Endothelial cell of umbilical vein (primary cell): ENCODE results near the gene FJX1. TPM values are rescaled to one million over a fixed set of nuclear protein-coding genes. Genes with fewer than 3 reads are reported as not detected.
A peak's percentile ranks its signal among the peaks of the same experiment; 100 is the strongest.

Source experiments
- BruUV-seq: library from RNA; stranded (reverse); fragments of 400-500 nt; replicated peaks from 2 replicates; lab custom pipeline; 2021; lab: Mats Ljungman, UMichigan
- CTCF ChIA-PET: fragments of 300-600, 350-600 bp; sonication (Branson Sonifier 250); formaldehyde crosslinking; loops from one replicate; lab custom pipeline; 2021; ENCODE audit warnings: antibody characterized with exemption, inconsistent platforms; lab: Charles Lee
- POLR2A ChIA-PET: fragments of 300-600, 350-600 bp; sonication (Branson Sonifier 250); formaldehyde crosslinking; loops from one replicate; lab custom pipeline; 2021; ENCODE audit warnings: antibody characterized with exemption, inconsistent platforms; lab: Charles Lee
- DNase-seq: peaks from one replicate; pipeline ENCODE4 v3.0.0-alpha.2; 2011; ENCODE audit warnings: low read depth, low spot score
- FAIRE-seq: peaks from 2 replicates; lab custom pipeline; 2011; peaks lifted over from hg19 to GRCh38; lab: Jason Lieb, UNC
- H2AFZ ChIP-seq: 2 replicates; pipeline ENCODE4 v1.6.0; 2012; ENCODE audit warnings: low read depth, low read length, control low read depth, inconsistent platforms
- H3K27ac ChIP-seq: 2 replicates; pipeline ENCODE4 v1.5.1; 2011; ENCODE audit warnings: low read depth, mild to moderate bottlenecking, control low read depth, low read length, moderate library complexity; ENCODE audit not compliant: insufficient read depth
- H3K27me3 ChIP-seq, 2 experiments: 2 replicates each; pipeline versions ENCODE4 v1.6.0 to v1.6.1; 2011; ENCODE audit warnings: low read length in 2 of 2, mixed read lengths in 1 of 2; ENCODE audit not compliant: control insufficient read depth in 2 of 2, insufficient read depth in 2 of 2
- H3K36me3 ChIP-seq, 2 experiments: 2 replicates in 1 of 2; 3 replicates in 1 of 2; pipeline ENCODE4 v1.5.1; 2011; ENCODE audit warnings: low read length in 2 of 2, mild to moderate bottlenecking in 1 of 2, moderate library complexity in 1 of 2; ENCODE audit not compliant: control insufficient read depth in 2 of 2, insufficient read depth in 2 of 2; ENCODE audit errors: extremely low read depth in 1 of 2
- H3K4me1 ChIP-seq: 3 replicates; pipeline ENCODE4 v1.5.1; 2011; ENCODE audit warnings: mild to moderate bottlenecking, low read length; ENCODE audit not compliant: control insufficient read depth, insufficient read depth; ENCODE audit errors: extremely low read depth
- H3K4me2 ChIP-seq: 2 replicates; pipeline ENCODE4 v1.6.1; 2011; ENCODE audit warnings: low read length, control low read depth, mixed read lengths; ENCODE audit not compliant: insufficient read depth
- H3K4me3 ChIP-seq, 3 experiments: fragments of 200-600 bp in 1 of 3; sonication (generic), shearing (Covaris generic) in 1 of 3; replicated peaks in 1 of 3; 2 replicates each; pipeline ENCODE4 v1.5.1; 2011 to 2016; ENCODE audit warnings: control low read depth in 3 of 3, low read length in 3 of 3, mild to moderate bottlenecking in 2 of 3, inconsistent platforms in 1 of 3, low read depth in 1 of 3, moderate library complexity in 1 of 3; ENCODE audit not compliant: insufficient read depth in 1 of 3
- H3K79me2 ChIP-seq: 2 replicates; pipeline ENCODE4 v1.6.0; 2012; ENCODE audit warnings: low read length, inconsistent platforms; ENCODE audit not compliant: control insufficient read depth, insufficient read depth
- H3K9ac ChIP-seq: replicated peaks from 2 replicates; pipeline ENCODE3; 2011; ENCODE audit warnings: low read length, control low read depth; ENCODE audit not compliant: insufficient read depth; ENCODE audit errors: extremely low read depth
- H3K9me1 ChIP-seq: replicated peaks from 3 replicates; pipeline ENCODE4 v1.6.0; 2011; ENCODE audit warnings: mild to moderate bottlenecking, low read length; ENCODE audit not compliant: control insufficient read depth, insufficient read depth; ENCODE audit errors: extremely low read depth
- H3K9me3 ChIP-seq: replicated peaks from 2 replicates; pipeline ENCODE4 v1.5.1; 2012; ENCODE audit warnings: low read length, inconsistent platforms; ENCODE audit not compliant: control insufficient read depth, insufficient read depth
- H4K20me1 ChIP-seq: replicated peaks from 2 replicates; pipeline ENCODE3; 2011; ENCODE audit warnings: mild to moderate bottlenecking, low read length; ENCODE audit not compliant: control insufficient read depth, insufficient read depth; ENCODE audit errors: extremely low read depth
- CTCF ChIP-seq, 2 donors: IDR thresholded peaks; 1 replicate in 1 of 2; 2 replicates in 1 of 2; pipeline ENCODE4 v1.5.1; 2011; ENCODE audit warnings: low read length in 2 of 2, mild to moderate bottlenecking in 2 of 2, moderate library complexity in 2 of 2, control low read depth in 1 of 2, inconsistent platforms in 1 of 2, low read depth in 1 of 2; ENCODE audit not compliant: insufficient read depth in 1 of 2; ENCODE audit errors: extremely low read depth in 1 of 2
- FOS ChIP-seq: IDR thresholded peaks from 2 replicates; pipeline ENCODE4 v1.6.1; 2011; ENCODE audit warnings: mild to moderate bottlenecking, low read length, moderate library complexity, borderline replicate concordance; ENCODE audit not compliant: insufficient read depth
- POLR2AphosphoS5 ChIP-seq: IDR thresholded peaks from 2 replicates; pipeline ENCODE4 v1.6.1; 2012; ENCODE audit warnings: low read depth, mild to moderate bottlenecking, control low read depth, low read length, moderate library complexity; ENCODE audit not compliant: insufficient read depth
- dilution Hi-C: fragments of 300-500 bp; cut with MboI; formaldehyde crosslinking; loops from one replicate; pipeline ENCODE4 v1.15.0; 2019; ENCODE audit warnings: low sequenced_read_pairs; ENCODE audit not compliant: extremely low pct_ligation_motif_present
- intact Hi-C: fragments of 100-400 bp; cut with micrococcal nuclease; formaldehyde crosslinking; loops from one replicate; pipeline ENCODE4 v1.10.0; 2022
- polyA plus RNA-seq, 4 experiments: library from polyadenylated mRNA; depleted of rRNA in 3 of 4; stranded (reverse) in 3 of 4; unstranded in 1 of 4; fragments of >200 nt; gene quantifications; 2 replicates each; pipeline versions ENCODE4 v1.2.1 to v1.2.3, GENCODE V29; 2011 to 2012; ENCODE audit warnings: missing spikeins in 1 of 4
- total RNA-seq: library from RNA; stranded (reverse); gene quantifications from 2 replicates; pipeline ENCODE4 v1.2.3, GENCODE V29; 2021

FJX1 gene
- total and polyA plus RNA-seq, 2 donors (not counting 3 experiments of a cell fraction or from before 2014, with no cell fraction given): 9.2 to 26.6 TPM

- dilution Hi-C loops (loop anchor here (25.0 kb wide), 1 partner anchor 642 kb away; no protein-coding TSS in a partner anchor), intact Hi-C loops (loop anchor here (5.0 kb wide), 1 partner anchor 1748 kb away; no protein-coding TSS in a partner anchor)
- Histone ChIP-seq H3K9ac (peak overlapping the region; percentile 96), H3K27ac (peak overlapping the region; percentile 18), H2AFZ (no peak overlapping the region), H3K9me3 (no peaks in the 10 kb centered on the region), H3K9me1 (no peaks in the 10 kb centered on the region), H3K4me1 (peaks cover 49% of the 10 kb centered on the region), H3K79me2 (peaks cover 21% of the 10 kb centered on the region), H3K27me3 (no peaks in the 10 kb centered on the region), H3K4me2 (peak overlapping the region; percentile 86), H3K4me3 (peak overlapping the region in 1 of 3 experiments; percentile 75), H4K20me1 (no peaks in the 10 kb centered on the region), H3K36me3 (no peaks in the 10 kb centered on the region)
- ChIA-PET POLR2A (no interaction called here), CTCF (interaction anchor here (0.6 to 4.8 kb wide), 8 partner anchors 42 to 638 kb away, joined by 3 to 152 read pairs (median 4); partner anchors contain the start of gene TRIM44)
- FAIRE-seq (no peak), DNase-seq (no peak)
- BruUV-seq: no TSS peak
- TF ChIP-seq CTCF (IDR thresholded peaks at IDR 0.05; ENCODE audit: extremely low read depth in 1 of 2, insufficient read depth in 1 of 2, low read depth in 1 of 2, low read length in 2 of 2) (no peak), POLR2AphosphoS5 (no peak), FOS (no peak)
These were observed 2.5 kb downstream of the FJX1 start for GRCh38 chr11:35620795-35621194.

- H3K9ac ChIP-seq: peak overlapping the region; percentile 25
These were observed 3.4 kb downstream of the FJX1 start for GRCh38 chr11:35621620-35622019.

More at GRCh38 chr11:35621620-35622019, 3.4 kb downstream of the FJX1 start:
- dilution Hi-C loops: loop anchor here (25.0 kb wide), 1 partner anchor 641 kb away; no protein-coding TSS in a partner anchor
- DNase-seq (no peak), FAIRE-seq (no peak)
- no peaks in the 10 kb centered on the region for H3K36me3 ChIP-seq
- H3K4me3 ChIP-seq: no peak overlapping the region
- no peaks in the 10 kb centered on the region for H4K20me1 ChIP-seq
- ChIA-PET CTCF (interaction anchor here (1.0 to 4.8 kb wide), 4 partner anchors 176 to 637 kb away, joined by 3 to 152 read pairs (median 3); no protein-coding TSS in a partner anchor), POLR2A (no interaction called here)
- no peak for TF ChIP-seq POLR2AphosphoS5
- peaks cover 47% of the 10 kb centered on the region for H3K4me1 ChIP-seq
- peak overlapping the region; percentile 86 for H3K4me2 ChIP-seq
- no TSS peak for BruUV-seq
- peak overlapping the region; percentile 26 for H3K27ac ChIP-seq
- intact Hi-C loops: loop anchor here (5.0 kb wide), 1 partner anchor 1749 kb away; no protein-coding TSS in a partner anchor
- no peaks in the 10 kb centered on the region for H3K27me3 ChIP-seq
- H3K79me2 ChIP-seq: peaks cover 21% of the 10 kb centered on the region
- no peaks in the 10 kb centered on the region for H3K9me3 ChIP-seq
- no peak overlapping the region for H2AFZ ChIP-seq
- no peaks in the 10 kb centered on the region for H3K9me1 ChIP-seq
